IPS DF 6.9 (cell line): ENCODE data around the gene DRC3.
"Not testable (repeated sequence)": the region's sequence is repeated elsewhere in the genome, so short reads cannot be mapped to it uniquely, and the experiment has no call there.

Experiments
- DNase-seq: peaks from one replicate; pipeline ENCODE4 v3.0.0-alpha.2; 2013; ENCODE audit warnings: low read depth, low spot score
- H3K27ac ChIP-seq: one replicate; pipeline ENCODE4 v1.5.1; 2013; ENCODE audit warnings: low read length, control low read depth
- H3K27me3 ChIP-seq: 2 replicates; pipeline ENCODE4 v1.6.1; 2013; ENCODE audit warnings: mild to moderate bottlenecking, low read length; ENCODE audit not compliant: control insufficient read depth, insufficient read depth
- H3K36me3 ChIP-seq: 2 replicates; pipeline ENCODE4 v1.6.1; 2013; ENCODE audit warnings: low read length; ENCODE audit not compliant: control insufficient read depth, insufficient read depth
- H3K4me1 ChIP-seq: 2 replicates; pipeline ENCODE4 v1.6.1; 2013; ENCODE audit warnings: low read length; ENCODE audit not compliant: control insufficient read depth, insufficient read depth
- H3K4me3 ChIP-seq: 2 replicates; pipeline ENCODE4 v1.5.1; 2013; ENCODE audit warnings: mild to moderate bottlenecking, low read length
- H3K9me3 ChIP-seq: 2 replicates; pipeline ENCODE4 v1.6.1; 2013; ENCODE audit warnings: low read length, inconsistent platforms; ENCODE audit not compliant: control insufficient read depth, insufficient read depth
- WGBS: extraction: QIAGEN DNeasy Blood & Tissue Kit; methylation state at CpG from one replicate; pipeline ENCODE4 v1.1.7; 2013; ENCODE audit warnings: mixed read lengths, missing lambda C conversion rate; ENCODE audit not compliant: insufficient read length, insufficient coverage; 5-methylcytosine and 5-hydroxymethylcytosine counted together

DRC3 gene

GRCh38 chr17:17954079-17954478 is 18.6 kb upstream of the DRC3 start:
- DNase-seq, result no peak
- WGBS, result no CpG with 5 or more reads among the region's 3 CpGs
- H3K4me3 ChIP-seq, result no peak overlapping the region
- H3K27ac ChIP-seq, result no peak overlapping the region
- no peaks in the 10 kb centered on the region for H3K27me3 ChIP-seq
- peaks cover 3% of the 10 kb centered on the region for H3K4me1 ChIP-seq
- no peaks in the 10 kb centered on the region; the same call in 1 of the 2 replicates for H3K36me3 ChIP-seq
- H3K9me3 ChIP-seq, result no peaks in the 10 kb centered on the region

DNA sequence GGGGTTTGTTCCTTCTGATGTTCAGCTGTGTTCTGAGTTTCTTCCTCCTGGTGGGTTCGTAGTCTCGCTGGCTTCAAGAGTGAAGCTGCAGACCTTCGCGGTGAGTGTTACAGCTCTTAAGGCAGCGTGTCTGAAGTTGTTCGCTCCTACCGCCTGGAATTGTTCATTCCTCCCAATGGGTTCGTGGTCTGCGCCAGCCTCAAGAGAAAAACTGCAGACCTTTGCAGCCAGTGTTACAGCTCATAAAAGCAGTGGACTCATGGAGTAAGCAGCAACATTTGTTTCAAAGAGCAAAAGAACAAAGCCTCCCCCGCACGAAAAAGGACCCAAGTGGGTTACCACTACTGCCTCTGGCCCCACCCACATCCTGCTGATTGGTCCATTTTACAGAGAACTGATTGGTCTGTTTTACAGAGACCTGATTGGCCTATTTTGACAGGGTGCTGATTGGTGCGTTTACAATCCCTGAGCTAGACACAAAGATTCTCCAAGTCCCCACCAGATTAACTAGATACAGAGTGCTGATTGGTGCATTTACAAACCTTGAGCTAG is 16.8 kb upstream of the DRC3 start:
- not testable (repeated sequence) for H3K4me3 ChIP-seq, H3K9me3 ChIP-seq, H3K27me3 ChIP-seq, DNase-seq, H3K4me1 ChIP-seq, H3K36me3 ChIP-seq, H3K27ac ChIP-seq
- no CpG with 5 or more reads among the region's 12 CpGs for WGBS

DNA sequence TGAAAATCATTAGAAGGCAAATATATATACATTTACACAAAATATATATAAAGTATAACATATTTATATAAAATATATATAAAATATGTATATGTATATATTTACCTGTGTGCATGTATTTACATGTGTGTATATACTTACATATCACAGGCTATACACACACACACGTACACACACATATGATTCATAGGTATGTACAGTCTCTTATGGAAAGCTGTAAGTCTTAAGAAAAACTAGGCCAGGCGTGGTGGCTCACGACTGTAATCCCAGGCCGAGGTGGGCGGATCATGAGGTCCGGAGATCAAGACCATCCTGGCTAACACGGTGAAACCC is 15.1 kb upstream of the DRC3 start:
- no peaks in the 10 kb centered on the region; the same call in 1 of the 2 replicates for H3K36me3 ChIP-seq
- no peaks in the 10 kb centered on the region for H3K9me3 ChIP-seq
- DNase-seq, result no peak
- no CpG with 5 or more reads among the region's 7 CpGs for WGBS
- H3K27me3 ChIP-seq, result no peaks in the 10 kb centered on the region
- H3K27ac ChIP-seq, result no peak overlapping the region
- H3K4me1 ChIP-seq, result no peaks in the 10 kb centered on the region
- H3K4me3 ChIP-seq, result no peak overlapping the region

GRCh38 chr17:17958982-17959381 is 13.7 kb upstream of the DRC3 start:
- DNase-seq, result no peak
- H3K27me3 ChIP-seq, result no peaks in the 10 kb centered on the region
- H3K9me3 ChIP-seq, result no peaks in the 10 kb centered on the region
- H3K36me3 ChIP-seq, result no peaks in the 10 kb centered on the region; the same call in 1 of the 2 replicates
- H3K4me3 ChIP-seq, result no peak overlapping the region
- WGBS, result no CpG with 5 or more reads among the region's 5 CpGs
- H3K27ac ChIP-seq, result no peak overlapping the region
- no peaks in the 10 kb centered on the region for H3K4me1 ChIP-seq

DNA sequence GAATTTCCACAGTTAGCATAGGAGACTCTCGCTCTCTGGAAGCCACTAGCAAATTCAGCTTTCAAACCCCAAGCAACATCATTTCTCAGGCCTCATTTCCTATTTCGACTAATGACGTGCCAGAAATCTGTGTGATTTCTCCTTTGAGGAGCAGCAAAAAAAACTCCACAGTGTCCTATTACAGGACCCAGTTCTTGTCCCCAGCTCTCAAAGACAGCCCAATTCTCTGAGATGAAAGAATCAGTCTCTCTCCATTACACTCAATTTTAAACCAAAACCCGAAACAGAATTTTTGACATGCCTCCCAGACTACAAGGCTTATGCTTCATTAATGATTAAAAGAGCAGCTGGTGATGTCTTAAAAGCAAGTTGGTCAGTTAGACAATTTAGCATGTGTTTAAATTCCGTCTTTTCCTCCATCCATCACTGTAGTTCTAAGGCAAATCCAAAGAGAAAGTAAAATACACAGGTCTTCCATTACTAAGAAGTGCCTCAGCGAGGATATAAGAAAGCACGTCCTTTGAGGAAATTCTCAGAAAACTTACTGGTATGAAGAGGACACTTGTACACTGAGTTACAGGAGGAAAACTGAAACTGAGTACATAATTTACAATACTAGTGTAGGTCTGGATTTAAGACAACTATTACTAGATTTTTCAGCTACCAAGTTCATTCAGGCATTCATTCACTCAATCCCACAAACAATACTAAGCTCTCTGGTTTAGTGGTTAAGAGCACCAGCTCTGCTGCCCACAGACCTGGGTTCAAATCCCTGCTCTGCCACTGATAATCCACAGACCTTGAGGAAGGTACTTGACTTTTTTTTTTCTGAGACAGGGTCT is 12.9 kb upstream of the DRC3 start:
- no CpG with 5 or more reads among the region's 7 CpGs for whole genome bisulfite sequencing

DNA sequence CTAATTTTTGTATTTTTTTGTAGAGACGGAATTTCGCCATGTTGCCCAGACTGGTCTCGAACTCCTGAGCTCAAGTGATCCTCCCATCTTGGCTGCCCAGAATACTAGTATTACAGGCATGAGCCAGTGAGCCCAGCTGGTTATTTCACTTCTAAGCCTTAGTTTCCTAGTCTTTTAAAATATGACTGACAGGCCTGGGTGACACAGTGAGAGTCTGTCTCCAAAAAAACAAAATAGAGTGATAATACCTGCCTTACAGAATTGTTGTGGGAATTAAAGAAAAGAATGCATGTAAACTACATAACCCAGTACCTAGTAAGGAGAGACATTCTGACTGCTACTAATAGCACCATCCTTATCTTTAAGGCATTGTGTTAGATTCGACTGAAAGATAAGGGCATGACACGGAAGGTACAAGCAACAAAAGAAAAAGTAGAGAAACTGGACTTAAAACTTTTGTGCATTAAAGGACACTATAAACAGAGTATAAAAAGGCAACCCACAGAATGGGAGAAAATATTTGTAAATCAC is 12.1 kb upstream of the DRC3 start:
- Histone ChIP-seq H3K4me1 (no peaks in the 10 kb centered on the region), H3K27me3 (no peaks in the 10 kb centered on the region), H3K9me3 (no peaks in the 10 kb centered on the region), H3K4me3 (no peak overlapping the region), H3K36me3 (no peaks in the 10 kb centered on the region; the same call in 1 of the 2 replicates), H3K27ac (no peak overlapping the region)
- DNase-seq, result no peak
- WGBS, result no CpG with 5 or more reads among the region's 5 CpGs

More for the DNA sequence above, 12.9 kb upstream of the DRC3 start:
- Histone ChIP-seq H3K36me3 (no peaks in the 10 kb centered on the region; the same call in 1 of the 2 replicates), H3K4me3 (no peak overlapping the region), H3K4me1 (no peaks in the 10 kb centered on the region), H3K9me3 (no peaks in the 10 kb centered on the region), H3K27me3 (no peaks in the 10 kb centered on the region), H3K27ac (no peak overlapping the region)
- no peak for DNase-seq

- DNase-seq, result no peak
- no peaks in the 10 kb centered on the region for H3K9me3 ChIP-seq
- no peak overlapping the region for H3K4me3 ChIP-seq
- H3K4me1 ChIP-seq, result no peaks in the 10 kb centered on the region
- no CpG with 5 or more reads among the region's 4 CpGs for WGBS
- H3K27ac ChIP-seq, result no peak overlapping the region
- no peaks in the 10 kb centered on the region for H3K36me3 ChIP-seq
- H3K27me3 ChIP-seq, result no peaks in the 10 kb centered on the region
These were observed 9.6 kb upstream of the DRC3 start for GRCh38 chr17:17963066-17963465.

- WGBS, result no CpG with 5 or more reads among the region's 7 CpGs
- Histone ChIP-seq H3K4me1 (no peaks in the 10 kb centered on the region), H3K27ac (no peak overlapping the region), H3K4me3 (no peak overlapping the region), H3K27me3 (no peaks in the 10 kb centered on the region), H3K9me3 (no peaks in the 10 kb centered on the region), H3K36me3 (no peaks in the 10 kb centered on the region)
- DNase-seq, result no peak
These were observed 8.8 kb upstream of the DRC3 start for GRCh38 chr17:17963694-17964436.

- Histone ChIP-seq H3K27ac (no peak overlapping the region), H3K4me1 (no peaks in the 10 kb centered on the region), H3K27me3 (no peaks in the 10 kb centered on the region), H3K9me3 (no peaks in the 10 kb centered on the region), H3K36me3 (no peaks in the 10 kb centered on the region), H3K4me3 (no peak overlapping the region)
- WGBS, result no CpG with 5 or more reads among the region's 4 CpGs
- DNase-seq, result no peak
These were observed 8.0 kb upstream of the DRC3 start for GRCh38 chr17:17964710-17965109.

DNA sequence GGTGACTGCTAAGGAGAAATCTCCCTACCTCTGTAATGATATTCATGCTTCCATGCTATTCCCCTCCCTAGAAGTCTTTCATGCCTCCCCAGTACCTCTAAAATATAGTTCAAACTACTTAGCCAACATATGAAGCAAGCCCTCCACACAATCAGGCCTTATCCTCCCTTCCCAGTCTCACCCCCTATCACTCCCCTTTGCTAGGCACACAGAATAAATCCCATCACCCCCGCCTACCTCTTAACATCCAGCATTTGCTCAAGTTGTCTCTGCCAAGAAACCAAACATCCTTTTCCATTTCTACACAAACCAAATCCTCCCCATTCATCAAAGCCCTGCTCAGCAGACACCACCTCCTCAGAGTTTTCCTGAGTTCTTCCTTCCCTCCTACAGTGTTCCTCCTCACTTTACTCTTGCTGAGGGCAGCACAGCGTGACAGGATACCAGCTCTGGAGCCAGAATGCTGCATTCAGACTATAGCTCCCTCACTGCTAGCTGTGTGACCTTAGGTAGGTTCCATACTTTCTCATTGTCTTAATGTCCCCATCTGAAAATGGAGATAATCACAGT is 7.4 kb upstream of the DRC3 start:
- Histone ChIP-seq H3K9me3 (no peaks in the 10 kb centered on the region), H3K4me3 (no peak overlapping the region), H3K27ac (no peak overlapping the region), H3K27me3 (no peaks in the 10 kb centered on the region), H3K4me1 (no peaks in the 10 kb centered on the region), H3K36me3 (no peaks in the 10 kb centered on the region)
- WGBS, result no CpG with 5 or more reads among the region's 2 CpGs
- DNase-seq, result no peak
